ENCODE data around the gene BCLAF1.

GRCh38 chr6:136335736-136336363 is 46.2 kb upstream of the BCLAF1 start:
- TF ChIP-seq CTCF (IDR thresholded peaks at IDR 0.05), result no peak
- no peak for TF ChIP-seq POLR2A (IDR thresholded peaks at IDR 0.05)
